SU-DHL-6 (cell line): ENCODE measurements around the gene NKX2-2.

Experiments
- H2AFZ ChIP-seq: fragments of 200-600 bp; sonication (generic); 2 replicates; pipeline ENCODE4 v1.6.1; 2014; ENCODE audit warnings: low read depth, mild to moderate bottlenecking, moderate library complexity, mixed read lengths, antibody characterized with exemption, low read length; ENCODE audit not compliant: severe bottlenecking
- H3F3A ChIP-seq: fragments of 200-600 bp; shearing (Covaris generic); 2 replicates; pipeline ENCODE4 v1.6.0; 2016; ENCODE audit warnings: antibody characterized with exemption, mild to moderate bottlenecking; ENCODE audit not compliant: insufficient read depth
- H3K27ac ChIP-seq: fragments of 200-600 bp; sonication (generic); 2 replicates; pipeline ENCODE4 v1.5.1; 2016; ENCODE audit warnings: low read depth, mild to moderate bottlenecking, low read length, moderate library complexity, mixed read lengths
- H3K27me3 ChIP-seq: fragments of 200-600 bp; sonication (generic), shearing (Covaris generic); 2 replicates; pipeline ENCODE4 v1.6.0; 2014; ENCODE audit warnings: mild to moderate bottlenecking, low read length
- H3K36me3 ChIP-seq: fragments of 200-600 bp; sonication (generic); 2 replicates; pipeline ENCODE4 v1.6.1; 2014; ENCODE audit warnings: mild to moderate bottlenecking, low read length, mixed read lengths
- H3K4me2 ChIP-seq: fragments of 300-600, 200-600 bp; shearing (Covaris generic), sonication (generic); 2 replicates; pipeline ENCODE4 v1.6.0; 2014; ENCODE audit warnings: low read length, low read depth, mild to moderate bottlenecking; ENCODE audit not compliant: poor library complexity, severe bottlenecking
- H3K4me3 ChIP-seq: fragments of 200-600 bp; sonication (generic); 2 replicates; pipeline ENCODE4 v1.5.1; 2014; ENCODE audit warnings: antibody characterized with exemption, low read length, mild to moderate bottlenecking, mixed read lengths; ENCODE audit not compliant: insufficient read depth, poor library complexity, severe bottlenecking
- H3K79me2 ChIP-seq: fragments of 200-600 bp; sonication (generic); 2 replicates; pipeline ENCODE4 v1.6.1; 2014; ENCODE audit warnings: mild to moderate bottlenecking, low read length, moderate library complexity; ENCODE audit not compliant: insufficient read depth
- H3K9ac ChIP-seq: fragments of 200-600 bp; sonication (generic); 2 replicates; pipeline ENCODE4 v1.7.0; 2014; ENCODE audit warnings: mild to moderate bottlenecking, low read length
- H3K9me2 ChIP-seq: fragments of 200-600 bp; sonication (generic); replicated peaks from 2 replicates; pipeline ENCODE4 v1.6.1; 2014; ENCODE audit warnings: low read length; ENCODE audit not compliant: insufficient read depth
- H3K9me3 ChIP-seq: fragments of 200-600 bp; sonication (generic); 2 replicates; pipeline ENCODE4 v1.6.1; 2014; ENCODE audit warnings: low read length, mixed read lengths; ENCODE audit not compliant: insufficient read depth
- H4K20me1 ChIP-seq: fragments of 200-600 bp; sonication (generic); 2 replicates; pipeline ENCODE4 v1.6.1; 2014; ENCODE audit warnings: low read depth, mild to moderate bottlenecking, antibody characterized with exemption, low read length, moderate library complexity, mixed read lengths
- CTCF ChIP-seq: fragments of 200-600 bp; sonication (generic); IDR thresholded peaks from one replicate; pipeline ENCODE4 v1.5.1; 2017; ENCODE audit warnings: antibody characterized with exemption, mild to moderate bottlenecking, low read length, moderate library complexity; ENCODE audit not compliant: insufficient read depth, poor library complexity, severe bottlenecking
- EZH2phosphoT487 ChIP-seq: fragments of 200-600 bp; sonication (generic), shearing (Covaris generic); conservative IDR thresholded peaks from 2 replicates; pipeline ENCODE4 v1.6.1; 2018; ENCODE audit warnings: mild to moderate bottlenecking, antibody characterized with exemption, low read length, moderate library complexity, mixed read lengths

NKX2-2 gene

DNA sequence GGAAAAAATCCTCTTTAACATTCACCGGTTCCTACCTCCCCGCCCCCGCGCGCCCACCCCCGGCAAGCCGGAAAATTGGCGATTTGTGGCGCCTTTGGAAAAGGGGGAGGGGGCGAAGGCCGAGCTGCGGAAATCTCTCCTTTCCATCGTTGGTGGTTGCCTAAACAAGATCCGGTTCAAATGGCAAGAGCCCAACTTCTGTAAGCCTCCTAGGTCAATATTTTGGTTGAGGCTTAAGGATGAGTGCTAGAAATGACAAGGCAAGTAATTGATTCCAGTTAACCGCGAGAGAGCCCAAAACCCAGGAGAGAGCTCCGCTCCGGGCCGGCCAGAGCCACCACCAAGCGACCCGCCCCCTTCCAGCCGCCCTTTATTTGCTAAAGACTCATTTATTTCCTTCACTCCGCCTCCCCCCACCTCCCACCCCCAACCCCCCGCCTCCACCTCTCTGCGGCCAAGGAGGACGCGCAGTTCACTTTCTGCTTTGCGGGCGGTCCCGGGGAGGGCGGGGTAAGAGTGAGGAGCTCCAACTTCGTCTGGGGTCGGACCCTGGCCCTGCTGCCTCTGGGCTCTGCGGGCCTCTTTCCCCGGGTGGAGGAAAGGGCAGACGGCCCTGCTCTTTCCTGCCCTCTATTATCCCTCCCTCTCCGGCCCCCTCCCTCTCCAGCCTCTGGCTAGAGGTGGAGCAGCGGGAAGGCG is 838 bp upstream of the NKX2-2 start:
- H3K27me3 ChIP-seq: no peaks in the 10 kb centered on the region
- no peak overlapping the region for H2AFZ ChIP-seq
- H4K20me1 ChIP-seq: no peaks in the 10 kb centered on the region
- no peaks in the 10 kb centered on the region for H3K79me2 ChIP-seq
- no peaks in the 10 kb centered on the region for H3K9me2 ChIP-seq
- H3K4me2 ChIP-seq: no peak overlapping the region
- no peak overlapping the region for H3K4me3 ChIP-seq
- no peaks in the 10 kb centered on the region for H3K36me3 ChIP-seq
- no peaks in the 10 kb centered on the region for H3K9me3 ChIP-seq
- no peak overlapping the region for H3K27ac ChIP-seq
- TF ChIP-seq EZH2phosphoT487 (no peak), CTCF (no peak)
- H3F3A ChIP-seq: no peaks in the 10 kb centered on the region
- no peak overlapping the region for H3K9ac ChIP-seq

DNA sequence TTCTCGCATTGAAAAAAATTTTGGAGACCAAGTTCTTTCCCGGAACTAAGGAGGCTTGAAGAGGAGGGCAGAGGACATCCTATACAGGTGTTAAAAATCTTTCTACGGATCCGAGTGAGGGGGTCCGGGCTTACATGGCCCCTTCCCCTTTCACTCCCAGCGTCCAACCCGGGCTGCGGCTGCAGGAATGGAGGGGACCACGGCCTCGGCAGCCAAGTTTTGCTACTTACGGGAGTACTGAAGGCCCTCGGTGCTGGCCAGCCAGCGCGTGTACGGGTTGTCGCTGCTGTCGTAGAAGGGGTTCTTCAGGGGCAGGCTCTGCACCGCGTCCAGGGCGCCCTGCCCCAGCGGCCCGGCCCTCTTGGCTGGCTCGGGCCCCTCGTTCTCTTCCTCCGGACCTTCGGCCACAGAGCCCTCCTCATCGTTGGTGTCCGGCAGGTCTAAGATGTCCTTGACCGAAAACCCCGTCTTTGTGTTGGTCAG is 642 bp downstream of the NKX2-2 start:
- no peak overlapping the region for H3K4me3 ChIP-seq
- TF ChIP-seq CTCF (no peak), EZH2phosphoT487 (no peak)
- no peak overlapping the region for H3K4me2 ChIP-seq
- no peaks in the 10 kb centered on the region for H3K9me3 ChIP-seq
- H4K20me1 ChIP-seq: no peaks in the 10 kb centered on the region
- H3F3A ChIP-seq: no peaks in the 10 kb centered on the region
- H3K9ac ChIP-seq: no peak overlapping the region
- no peaks in the 10 kb centered on the region for H3K79me2 ChIP-seq
- H2AFZ ChIP-seq: no peak overlapping the region
- H3K27me3 ChIP-seq: no peaks in the 10 kb centered on the region
- no peak overlapping the region for H3K27ac ChIP-seq
- no peaks in the 10 kb centered on the region for H3K9me2 ChIP-seq
- H3K36me3 ChIP-seq: no peaks in the 10 kb centered on the region

- no peak for TF ChIP-seq EZH2phosphoT487
- TF ChIP-seq CTCF: no peak
- H2AFZ ChIP-seq: no peak overlapping the region
- no peaks in the 10 kb centered on the region for H4K20me1 ChIP-seq
- no peak overlapping the region for H3K4me2 ChIP-seq
- H3F3A ChIP-seq: no peaks in the 10 kb centered on the region
- H3K27ac ChIP-seq: no peak overlapping the region
- H3K9me2 ChIP-seq: no peaks in the 10 kb centered on the region
- H3K4me3 ChIP-seq: no peak overlapping the region
- H3K36me3 ChIP-seq: no peaks in the 10 kb centered on the region
- no peaks in the 10 kb centered on the region for H3K9me3 ChIP-seq
- H3K27me3 ChIP-seq: no peaks in the 10 kb centered on the region
- no peak overlapping the region for H3K9ac ChIP-seq
- no peaks in the 10 kb centered on the region for H3K79me2 ChIP-seq
Measured at GRCh38 chr20:21512634-21513180, 1.2 kb downstream of the NKX2-2 start.
